HAP-1 (cell line): Measurements from ENCODE around the gene BCL11B.

Source experiments
- DNase-seq, 2 experiments: peaks; one replicate each; pipeline ENCODE4 v3.0.0-alpha.2; 2016 to 2020; ENCODE audit warnings: low spot score in 2 of 2
- H3K27me3 ChIP-seq: fragments of 250-450 bp; sonication (Bioruptor Pico); 2 replicates; pipeline ENCODE4 v1.5.1; 2020; ENCODE audit warnings: low read depth, mild to moderate bottlenecking, moderate library complexity
- H3K36me3 ChIP-seq: fragments of 250-450 bp; sonication (Bioruptor Pico); replicated peaks from 2 replicates; pipeline ENCODE4 v1.5.1; 2020; ENCODE audit warnings: mild to moderate bottlenecking
- H3K4me1 ChIP-seq: fragments of 250-450 bp; sonication (Bioruptor Pico); 2 replicates; pipeline ENCODE4 v1.5.1; 2020; ENCODE audit warnings: mild to moderate bottlenecking
- H3K4me3 ChIP-seq: fragments of 250-450 bp; sonication (Bioruptor Pico); 2 replicates; pipeline ENCODE4 v1.5.1; 2020; ENCODE audit warnings: mild to moderate bottlenecking, moderate library complexity
- H3K9me3 ChIP-seq: fragments of 250-450 bp; sonication (Bioruptor Pico); 2 replicates; pipeline ENCODE4 v1.5.1; 2020; ENCODE audit warnings: mild to moderate bottlenecking, moderate library complexity
- in situ Hi-C: fragments of 300-500 bp; cut with MboI; formaldehyde crosslinking; loops from 3 replicates; pipeline ENCODE4 v1.14.3; 2020; ENCODE audit warnings: low sequenced_read_pairs, inconsistent platforms, mixed read lengths

BCL11B gene

DNA sequence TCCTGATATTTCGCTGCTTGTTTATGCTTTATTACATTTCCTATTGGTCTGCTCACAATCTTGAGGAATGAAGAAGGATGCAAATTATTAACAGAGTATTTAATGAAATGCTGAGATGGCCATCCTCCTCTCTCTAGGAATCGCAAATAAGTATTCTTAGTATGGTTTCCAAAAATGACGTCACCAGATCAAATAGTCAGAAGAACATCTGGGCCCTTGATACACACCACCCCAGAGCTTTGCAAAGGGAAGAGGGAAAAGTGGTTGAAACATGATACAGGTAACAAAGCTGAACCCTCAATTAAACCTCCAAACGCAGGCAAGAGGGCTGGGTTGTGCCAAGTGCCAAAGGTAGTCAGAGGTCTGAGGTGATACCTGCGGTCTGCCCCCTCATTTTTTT is 107.3 kb downstream of the BCL11B start:
- DNase-seq = no peak
- Histone ChIP-seq H3K4me1 (peaks cover 8% of the 10 kb centered on the region), H3K27me3 (no peaks in the 10 kb centered on the region), H3K4me3 (no peak overlapping the region), H3K36me3 (no peaks in the 10 kb centered on the region), H3K9me3 (no peaks in the 10 kb centered on the region)
- in situ Hi-C loops = no loop called here

DNA sequence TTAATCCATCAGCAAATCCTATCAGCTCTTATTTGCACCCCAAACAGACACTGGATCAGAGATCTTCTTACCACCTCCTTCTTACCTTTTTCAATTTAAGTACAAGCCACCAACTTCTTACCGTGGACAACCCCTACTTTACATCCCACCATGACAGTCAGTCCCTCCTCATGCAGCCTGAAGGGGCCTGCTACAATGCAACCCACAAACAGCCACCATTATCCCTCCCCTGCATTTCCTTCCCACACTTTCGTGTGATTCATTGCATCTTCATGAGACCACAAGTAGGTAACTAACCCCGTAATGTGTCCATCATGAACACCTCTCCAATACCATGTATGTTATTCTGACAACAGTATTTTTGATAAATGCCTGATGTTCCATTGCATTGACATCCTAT is 108.6 kb downstream of the BCL11B start:
- in situ Hi-C loops = no loop called here
- no peaks in the 10 kb centered on the region for H3K36me3 ChIP-seq
- H3K4me1 ChIP-seq = peaks cover 8% of the 10 kb centered on the region
- no peaks in the 10 kb centered on the region for H3K27me3 ChIP-seq
- no peaks in the 10 kb centered on the region for H3K9me3 ChIP-seq
- H3K4me3 ChIP-seq = no peak overlapping the region
- DNase-seq = no peak

DNA sequence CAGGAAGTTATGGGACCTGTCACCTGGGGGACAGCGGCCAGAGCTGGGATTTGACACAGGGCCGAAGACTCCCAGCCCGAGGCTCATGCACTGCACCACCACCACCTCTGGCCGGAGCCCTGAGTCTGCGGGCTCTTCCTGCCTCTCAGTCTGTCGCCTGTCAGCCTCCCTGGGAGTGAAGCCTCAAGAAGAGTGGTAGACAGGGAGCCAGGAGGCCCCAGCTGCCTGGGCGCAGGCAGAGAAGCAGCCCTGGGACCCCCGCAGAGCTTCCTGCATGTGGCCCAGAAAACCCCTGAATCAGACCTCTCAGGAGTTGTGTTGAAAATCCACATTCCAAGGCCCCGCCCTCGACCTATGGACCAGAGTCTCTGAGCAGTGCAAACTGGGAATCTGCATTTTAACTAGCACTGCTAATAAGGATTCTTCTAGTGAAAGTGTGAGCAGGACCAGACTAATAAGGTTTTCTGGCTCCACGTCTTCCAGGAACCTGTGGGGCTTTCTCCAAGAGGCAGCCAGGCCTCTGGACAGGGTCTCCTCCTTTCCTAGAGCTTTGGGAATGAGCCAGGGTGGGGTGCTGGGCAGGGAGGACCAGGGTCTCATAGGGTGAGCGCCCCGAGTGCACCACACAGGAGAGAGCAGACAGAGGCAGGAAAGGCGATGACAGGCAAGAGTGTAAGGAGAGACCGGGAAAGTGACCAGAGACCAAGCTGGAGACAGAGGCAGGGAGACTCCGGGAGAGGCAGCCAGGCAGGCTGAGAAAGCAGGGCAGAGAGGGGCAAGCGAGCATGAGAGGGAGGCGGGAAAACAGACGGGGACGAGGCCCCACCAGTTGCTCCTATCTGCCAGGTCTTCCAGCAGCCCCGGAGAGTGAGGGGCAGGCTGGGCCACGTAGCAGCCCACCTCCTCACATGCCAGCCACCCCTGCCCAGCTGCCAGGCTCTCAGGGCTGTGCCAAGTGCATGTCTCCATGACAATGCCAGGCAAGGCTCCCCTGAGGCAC is 112.4 kb downstream of the BCL11B start:
- Histone ChIP-seq H3K4me3 (no peak overlapping the region), H3K36me3 (no peaks in the 10 kb centered on the region), H3K4me1 (no peaks in the 10 kb centered on the region), H3K27me3 (no peaks in the 10 kb centered on the region), H3K9me3 (no peaks in the 10 kb centered on the region)
- in situ Hi-C loops = no loop called here
- no peak for DNase-seq

DNA sequence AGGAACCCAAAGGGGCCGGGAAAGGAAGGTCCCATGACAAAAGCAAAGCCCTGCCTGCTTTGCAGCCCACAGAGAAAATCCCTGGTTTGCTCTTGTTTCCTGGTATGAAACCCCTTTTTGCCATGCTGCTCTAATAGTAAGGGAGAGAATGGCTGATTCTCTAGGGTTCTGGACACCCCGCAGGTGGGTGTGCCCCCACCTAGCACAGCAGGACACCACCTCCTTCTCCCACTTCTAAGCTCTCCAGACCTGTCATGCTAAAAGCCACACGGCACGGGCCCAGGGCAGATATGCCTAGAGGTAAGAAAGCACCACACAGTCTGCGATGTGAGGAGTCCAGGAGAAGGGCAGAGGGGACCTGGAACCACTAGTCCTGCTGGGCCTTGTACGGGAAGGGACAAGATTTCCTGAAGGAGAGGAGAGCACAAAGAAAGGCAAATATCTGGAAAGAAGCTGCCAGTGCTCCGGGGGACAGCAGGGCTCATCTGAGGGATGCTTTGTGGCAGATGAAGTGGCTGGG is 113.3 kb downstream of the BCL11B start:
- no peak for DNase-seq
- Histone ChIP-seq H3K4me1 (no peaks in the 10 kb centered on the region), H3K9me3 (no peaks in the 10 kb centered on the region), H3K27me3 (no peaks in the 10 kb centered on the region), H3K4me3 (no peak overlapping the region), H3K36me3 (no peaks in the 10 kb centered on the region)
- in situ Hi-C loops = no loop called here

DNA sequence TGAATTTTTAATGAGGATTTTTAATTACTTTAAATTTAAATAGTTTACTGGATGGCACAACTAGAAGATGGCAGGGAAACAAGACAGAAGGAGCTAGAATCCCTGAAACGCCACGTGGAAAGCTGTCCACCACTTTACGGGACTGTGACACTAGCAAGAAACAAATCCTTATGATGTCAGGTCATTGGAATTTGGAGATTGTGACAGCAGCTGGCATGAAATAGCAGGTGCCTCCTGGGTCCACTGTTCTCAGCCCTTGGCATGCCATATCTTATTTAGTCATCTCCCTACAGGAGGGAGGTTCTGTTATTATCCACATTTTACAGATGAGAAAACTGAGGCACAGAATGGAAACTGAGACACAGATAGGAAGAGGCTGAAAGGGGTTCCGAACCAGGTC is 113.8 kb downstream of the BCL11B start:
- DNase-seq = no peak
- H3K9me3 ChIP-seq = no peaks in the 10 kb centered on the region
- in situ Hi-C loops = no loop called here
- peaks cover 3% of the 10 kb centered on the region; the same call in 1 of the 2 replicates for H3K27me3 ChIP-seq
- no peaks in the 10 kb centered on the region for H3K4me1 ChIP-seq
- no peak overlapping the region for H3K4me3 ChIP-seq
- H3K36me3 ChIP-seq = no peaks in the 10 kb centered on the region

DNA sequence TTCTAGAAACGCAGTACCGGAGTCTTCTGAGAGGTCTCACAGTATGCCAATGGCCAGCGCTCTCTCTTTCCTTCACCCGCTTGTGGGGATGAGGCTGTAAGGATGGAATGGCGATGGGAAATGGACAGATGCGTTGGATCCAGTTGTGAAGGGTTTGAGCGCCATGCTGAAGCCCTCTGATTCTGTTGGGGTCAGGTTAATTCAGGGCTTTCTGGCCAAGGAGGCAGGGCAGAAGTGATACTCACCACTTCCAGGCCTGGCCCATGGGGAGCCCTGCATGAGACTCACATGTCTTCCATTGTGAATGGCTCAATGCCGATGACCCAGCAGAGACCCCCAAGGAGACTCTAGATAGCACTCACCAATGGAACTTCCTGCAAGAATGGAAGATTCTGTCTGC is 114.3 kb downstream of the BCL11B start:
- H3K27me3 ChIP-seq = peaks cover 3% of the 10 kb centered on the region; the same call in 1 of the 2 replicates
- H3K4me3 ChIP-seq = no peak overlapping the region
- no peaks in the 10 kb centered on the region for H3K4me1 ChIP-seq
- DNase-seq = no peak
- H3K36me3 ChIP-seq = no peaks in the 10 kb centered on the region
- H3K9me3 ChIP-seq = no peaks in the 10 kb centered on the region
- in situ Hi-C loops = no loop called here

DNA sequence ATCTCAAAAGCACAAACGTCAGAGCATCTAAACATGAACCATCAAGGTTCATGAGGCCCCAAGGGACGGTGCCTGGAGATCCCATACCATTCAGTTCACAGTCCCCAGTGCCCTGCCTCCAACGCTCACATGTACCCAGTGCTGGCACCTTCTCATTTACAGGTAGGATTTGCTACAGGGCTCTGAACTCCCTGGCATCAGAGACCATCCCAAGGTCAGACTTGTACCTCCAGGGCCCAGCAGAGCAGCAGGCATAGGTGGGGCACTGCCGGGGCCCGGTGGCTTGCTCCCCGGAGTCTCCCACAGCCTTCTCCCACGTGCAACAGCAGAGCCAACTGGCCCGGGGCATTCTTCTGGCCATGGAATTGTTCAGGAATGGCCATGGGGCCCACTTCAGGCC is 114.8 kb downstream of the BCL11B start:
- peaks cover 3% of the 10 kb centered on the region; the same call in 1 of the 2 replicates for H3K27me3 ChIP-seq

DNA sequence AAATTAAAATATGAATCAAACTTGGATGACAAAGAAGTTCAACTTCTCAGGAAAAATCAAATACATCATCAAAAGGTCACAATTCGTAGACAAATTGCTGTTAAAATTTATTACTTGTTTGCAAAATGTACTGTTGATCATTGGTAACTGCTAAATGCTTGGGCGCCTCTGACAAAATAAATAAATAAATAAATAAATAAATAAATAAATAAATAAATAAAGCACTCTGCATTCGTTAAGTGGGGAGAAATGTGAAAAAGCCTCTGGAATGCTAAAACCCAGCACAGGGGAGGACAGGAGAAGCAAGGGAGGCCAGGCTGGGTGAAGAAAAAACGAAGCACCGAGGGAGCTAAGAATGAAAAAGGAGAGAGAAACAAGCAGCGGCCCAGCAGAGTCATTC is 115.2 kb downstream of the BCL11B start:
- Histone ChIP-seq H3K36me3 (no peaks in the 10 kb centered on the region), H3K4me3 (no peak overlapping the region), H3K27me3 (peaks cover 3% of the 10 kb centered on the region; the same call in 1 of the 2 replicates), H3K9me3 (no peaks in the 10 kb centered on the region), H3K4me1 (no peaks in the 10 kb centered on the region)
- DNase-seq = no peak
- in situ Hi-C loops = no loop called here

More for the DNA sequence above, 114.8 kb downstream of the BCL11B start:
- no peak overlapping the region for H3K4me3 ChIP-seq
- no peaks in the 10 kb centered on the region for H3K36me3 ChIP-seq
- H3K4me1 ChIP-seq = no peaks in the 10 kb centered on the region
- no peaks in the 10 kb centered on the region for H3K9me3 ChIP-seq
- in situ Hi-C loops = no loop called here
- no peak for DNase-seq

DNA sequence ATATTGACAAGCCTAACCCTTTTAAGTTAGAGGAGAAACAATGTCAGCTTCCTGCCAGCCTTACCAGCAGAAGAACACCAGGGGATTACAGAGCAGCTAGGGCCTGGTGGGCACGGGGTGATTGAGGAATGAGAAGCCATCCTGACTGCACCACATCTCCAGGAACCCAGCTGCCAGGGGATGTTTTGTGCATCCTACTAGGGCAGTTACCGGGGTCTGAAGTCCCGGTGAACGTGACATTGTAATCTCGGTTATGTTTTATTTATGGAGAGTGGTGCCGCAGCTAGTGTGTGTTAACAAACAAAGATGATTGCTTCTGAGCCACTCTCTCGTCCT is 115.9 kb downstream of the BCL11B start:
- no peak overlapping the region for H3K4me3 ChIP-seq
- H3K4me1 ChIP-seq = no peaks in the 10 kb centered on the region
- H3K9me3 ChIP-seq = no peaks in the 10 kb centered on the region
- DNase-seq = no peak
- H3K27me3 ChIP-seq = peaks cover 4% of the 10 kb centered on the region; the same call in 1 of the 2 replicates
- in situ Hi-C loops = no loop called here
- no peaks in the 10 kb centered on the region for H3K36me3 ChIP-seq

DNA sequence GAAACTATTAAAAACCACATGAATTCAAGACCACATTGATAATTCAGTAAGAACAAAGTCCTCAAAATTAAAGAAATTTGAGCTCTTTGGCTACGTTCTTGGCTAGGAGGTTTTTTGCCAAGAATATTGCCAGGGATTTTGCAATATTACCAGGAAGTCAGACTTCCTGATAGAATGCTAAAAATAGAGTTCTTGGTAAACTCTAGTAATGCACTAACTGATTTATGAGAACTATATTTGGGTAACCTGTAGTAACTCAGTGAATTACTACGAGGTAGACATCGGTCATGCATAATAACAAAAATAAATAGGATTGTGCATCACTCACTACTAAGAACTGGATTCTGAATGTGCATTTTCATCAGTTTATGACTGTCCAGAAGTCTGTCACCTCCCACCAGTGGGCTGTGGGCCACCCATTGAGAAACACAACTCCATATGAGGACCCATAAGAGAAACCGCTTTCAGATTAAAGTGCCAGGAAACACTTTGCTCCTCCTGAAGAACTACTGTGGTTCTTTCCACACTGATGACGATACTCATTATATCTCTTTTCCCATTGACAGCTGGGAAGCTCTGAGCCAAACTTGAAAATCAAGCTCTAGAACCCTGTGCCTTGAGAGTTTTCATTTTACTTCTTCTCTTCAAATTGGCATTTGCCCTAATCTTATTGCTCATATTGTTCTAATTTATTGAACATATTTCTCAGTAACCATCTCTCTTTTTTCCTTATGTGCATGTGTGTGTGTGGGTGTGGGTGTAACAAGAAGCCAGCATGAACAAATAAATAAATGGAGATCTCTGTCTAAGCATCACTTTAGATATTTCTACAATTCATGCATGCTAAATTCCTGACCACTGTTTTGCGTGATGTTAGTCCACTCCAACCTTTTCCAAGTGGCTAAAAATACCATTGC is 116.6 kb downstream of the BCL11B start:
- no peaks in the 10 kb centered on the region for H3K9me3 ChIP-seq
- no peaks in the 10 kb centered on the region for H3K36me3 ChIP-seq
- no peak for DNase-seq
- H3K4me1 ChIP-seq = no peaks in the 10 kb centered on the region
- peaks cover 6% of the 10 kb centered on the region; the same call in 1 of the 2 replicates for H3K27me3 ChIP-seq
- H3K4me3 ChIP-seq = no peak overlapping the region
- in situ Hi-C loops = no loop called here

DNA sequence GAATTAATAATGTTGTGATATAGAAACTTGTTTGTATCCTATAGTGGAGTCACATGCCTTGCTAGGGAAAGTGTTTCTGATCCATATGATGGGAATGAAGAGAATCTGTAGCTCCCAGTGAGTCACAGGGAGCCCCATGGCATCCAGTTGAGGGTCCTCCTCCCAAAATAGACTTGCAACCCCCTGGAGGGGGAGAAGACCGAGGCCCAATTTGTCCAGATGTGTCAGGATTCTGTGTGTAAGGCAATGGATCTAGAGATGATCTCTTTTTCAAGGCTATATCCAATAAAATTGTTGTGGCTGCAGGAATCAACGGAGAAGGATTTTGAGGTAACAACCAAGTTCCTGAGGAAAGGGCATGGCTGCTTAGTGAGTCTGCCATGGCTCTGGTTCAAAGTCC is 121.8 kb downstream of the BCL11B start:
- Histone ChIP-seq H3K4me3 (no peak overlapping the region), H3K36me3 (no peaks in the 10 kb centered on the region), H3K4me1 (no peaks in the 10 kb centered on the region), H3K27me3 (peaks cover 6% of the 10 kb centered on the region; the same call in 1 of the 2 replicates), H3K9me3 (no peaks in the 10 kb centered on the region)
- in situ Hi-C loops = no loop called here
- no peak for DNase-seq

DNA sequence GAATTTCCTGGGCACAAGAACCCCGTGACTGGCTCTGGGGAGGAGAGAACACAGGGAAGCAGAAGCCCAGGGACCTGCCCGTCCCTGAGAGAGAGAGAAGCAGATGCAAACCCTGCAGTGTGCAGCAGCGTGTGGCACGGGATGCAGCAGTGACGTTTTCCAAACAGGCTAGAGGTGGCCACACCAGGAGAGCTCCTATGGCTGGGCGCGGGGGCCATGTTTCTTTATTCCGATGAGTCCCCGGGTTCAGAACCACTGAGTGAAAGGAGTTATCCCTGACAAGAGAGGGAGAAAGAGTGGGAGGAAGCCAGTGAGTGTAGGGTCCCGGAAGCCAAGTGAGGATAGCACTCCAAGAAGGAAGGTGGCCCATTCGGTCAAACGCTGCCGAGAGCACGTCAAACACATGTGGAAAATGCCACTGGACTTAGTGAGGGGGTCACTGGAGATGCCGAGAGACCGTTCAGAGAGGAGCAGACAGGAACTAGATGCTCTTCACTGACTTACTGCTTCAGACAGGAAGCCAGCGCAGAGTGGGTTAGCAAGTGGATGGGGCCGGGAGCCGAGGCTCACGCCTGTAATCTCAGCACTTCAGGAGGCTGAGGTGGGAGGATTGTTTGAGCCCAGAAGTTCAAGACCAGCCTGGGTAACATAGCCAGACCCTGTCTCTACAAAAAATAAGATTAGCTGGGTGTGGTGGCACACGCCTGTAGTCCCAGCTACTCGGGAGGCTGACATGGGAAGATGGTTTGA is 123.0 kb downstream of the BCL11B start:
- H3K27me3 ChIP-seq = peaks cover 6% of the 10 kb centered on the region; the same call in 1 of the 2 replicates
- DNase-seq = no peak
- no peaks in the 10 kb centered on the region for H3K36me3 ChIP-seq
- H3K4me1 ChIP-seq = no peaks in the 10 kb centered on the region
- in situ Hi-C loops = no loop called here
- no peak overlapping the region for H3K4me3 ChIP-seq
- H3K9me3 ChIP-seq = no peaks in the 10 kb centered on the region

DNA sequence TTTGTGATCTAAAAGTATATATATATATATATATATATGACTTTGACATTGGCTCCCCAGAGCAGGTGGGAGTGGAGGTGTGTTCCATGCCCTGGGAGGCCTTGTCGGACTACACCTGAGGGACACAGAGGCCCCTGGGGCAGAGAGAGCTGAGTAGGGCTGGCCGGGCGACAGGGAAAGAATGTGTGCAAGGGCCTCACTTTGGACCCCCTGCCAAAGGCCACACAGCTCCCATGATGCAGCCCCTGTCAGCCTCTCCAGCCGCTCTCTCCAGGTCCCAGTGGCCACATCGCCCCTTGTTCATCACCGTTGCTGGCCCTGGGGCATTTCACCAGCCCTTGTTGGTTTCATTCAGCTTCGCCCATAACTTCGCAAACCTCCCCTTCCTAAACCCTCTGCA is 123.9 kb downstream of the BCL11B start:
- Histone ChIP-seq H3K36me3 (no peaks in the 10 kb centered on the region), H3K9me3 (no peaks in the 10 kb centered on the region), H3K4me3 (no peak overlapping the region), H3K4me1 (no peaks in the 10 kb centered on the region), H3K27me3 (peaks cover 3% of the 10 kb centered on the region; the same call in 1 of the 2 replicates)
- no peak for DNase-seq
- in situ Hi-C loops = no loop called here
